HG02870 (cell line): ENCODE data around the gene CYBRD1.
A peak's percentile ranks its signal among the peaks of the same experiment; 100 is the strongest.

Experiments
- ATAC-seq: cut with Tn5 transposase; IDR thresholded peaks from one replicate; pipeline ENCODE4 v1.9.1; 2021; ENCODE audit warnings: mild to moderate bottlenecking, moderate library complexity; ENCODE audit not compliant: unreplicated experiment

The CYBRD1 gene

GRCh38 chr2:171550613-171551012 lies 28.3 kb downstream of the CYBRD1 start:
- ATAC-seq, result no peak

DNA sequence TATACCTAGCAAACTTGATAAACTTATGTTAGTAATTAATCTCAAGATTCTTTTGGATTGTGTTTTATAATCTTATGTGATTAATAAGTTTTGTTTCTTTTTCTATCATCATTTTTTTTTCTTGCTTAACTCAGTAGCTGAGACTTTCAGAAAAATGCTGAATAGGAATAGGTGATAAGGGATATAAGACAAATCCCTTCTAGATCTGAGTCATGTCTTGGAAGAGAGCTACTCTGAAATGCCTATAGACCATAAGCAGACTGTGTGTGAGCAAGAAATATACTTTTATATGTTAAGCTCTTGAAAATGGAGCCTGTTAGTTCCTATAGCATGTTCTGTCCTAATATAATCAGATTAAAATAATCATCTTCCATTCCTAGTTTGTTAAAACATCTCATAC lies 29.6 kb downstream of the CYBRD1 start:
- no peak for ATAC-seq

- ATAC-seq, result no peak
These were observed 31.0 kb downstream of the CYBRD1 start for GRCh38 chr2:171553236-171553635.

- ATAC-seq, result no peak
These were observed 31.6 kb downstream of the CYBRD1 start for GRCh38 chr2:171553858-171554257.

GRCh38 chr2:171554991-171555615 lies 32.8 kb downstream of the CYBRD1 start:
- no peak for ATAC-seq

GRCh38 chr2:171557363-171557762 lies 35.1 kb downstream of the CYBRD1 start:
- no peak for ATAC-seq

- no peak for ATAC-seq
These were observed 41.0 kb downstream of the CYBRD1 start for GRCh38 chr2:171563301-171563700.

DNA sequence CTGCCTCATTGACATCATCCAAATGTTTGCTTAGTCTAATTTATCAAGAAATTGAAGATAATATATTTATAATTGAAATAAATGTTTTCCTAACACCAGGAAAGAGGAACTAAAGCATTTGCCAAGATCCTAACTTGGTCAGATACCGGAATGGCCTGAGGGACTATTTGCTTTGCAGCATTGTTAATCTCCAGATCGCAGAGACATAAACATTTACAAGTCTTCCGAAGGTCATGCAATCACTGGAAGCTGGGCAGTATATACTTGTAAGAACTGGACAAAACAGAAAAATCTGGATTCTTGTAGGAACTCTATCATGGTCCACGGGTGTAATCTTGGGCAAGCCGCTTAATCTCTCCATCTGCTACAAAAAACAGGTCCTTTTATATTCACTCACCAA lies 42.2 kb downstream of the CYBRD1 start:
- ATAC-seq, result no peak

DNA sequence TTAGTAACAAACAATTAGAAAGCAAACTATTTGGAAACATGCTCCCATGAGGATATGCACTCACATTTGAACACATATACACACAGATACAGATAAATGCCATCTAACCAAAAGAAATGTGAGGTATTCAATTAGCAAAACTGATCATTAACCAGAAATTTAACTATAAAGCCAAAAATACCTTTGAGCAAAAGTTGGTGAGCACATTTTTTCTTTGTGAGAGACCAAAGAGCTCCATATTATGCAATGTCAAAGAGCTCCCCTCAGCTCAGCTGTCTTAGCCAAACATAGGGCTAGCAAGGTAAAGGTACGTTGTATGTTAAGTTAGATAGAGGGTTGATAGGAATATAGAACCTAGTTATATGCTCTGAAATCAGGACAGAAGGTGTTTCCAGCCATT lies 43.8 kb downstream of the CYBRD1 start:
- no peak for ATAC-seq

- no peak for ATAC-seq
These were observed 44.5 kb downstream of the CYBRD1 start for GRCh38 chr2:171566753-171567152.

DNA sequence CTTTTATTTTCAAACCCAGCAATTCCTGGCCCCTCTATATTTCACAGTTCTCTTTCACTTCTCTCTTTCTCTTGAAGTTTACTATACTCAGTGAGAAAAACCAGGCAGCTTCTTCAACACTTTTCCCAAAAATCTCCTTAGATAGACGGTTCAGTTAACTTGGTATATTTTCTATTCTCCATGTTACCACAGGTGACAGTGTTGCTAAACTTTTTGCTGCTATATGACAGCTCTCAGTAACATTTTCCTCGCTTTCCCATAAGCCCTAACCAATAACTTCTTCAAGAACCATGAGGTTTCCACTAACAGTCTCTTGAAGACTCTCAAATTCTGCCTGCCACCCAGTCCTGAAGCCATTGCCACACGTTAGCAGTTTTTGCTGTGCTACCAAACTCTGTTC lies 45.8 kb downstream of the CYBRD1 start:
- no peak for ATAC-seq

- no peak for ATAC-seq
These were observed 49.4 kb downstream of the CYBRD1 start for GRCh38 chr2:171571721-171572120.

GRCh38 chr2:171574149-171574795 lies 52.0 kb downstream of the CYBRD1 start:
- peak; percentile 85 for ATAC-seq

DNA sequence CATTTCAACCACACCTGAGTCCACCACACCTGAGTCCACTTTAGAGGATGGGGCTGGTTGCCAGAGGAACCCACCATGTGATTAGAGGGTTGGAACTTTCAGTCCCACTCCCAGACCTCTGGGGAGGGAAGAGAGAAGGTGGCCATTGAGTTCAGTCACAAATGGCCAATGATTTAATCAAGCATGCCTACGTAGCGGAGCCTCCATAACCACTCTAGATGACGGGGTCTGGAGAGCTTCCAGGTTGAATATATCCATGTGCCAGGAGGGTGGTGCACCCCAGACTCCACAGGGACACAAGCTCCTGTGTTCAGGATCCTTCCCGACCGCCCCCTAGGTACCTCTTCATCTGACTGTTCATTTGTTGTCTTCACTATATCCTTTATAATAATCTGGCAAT lies 53.3 kb downstream of the CYBRD1 start:
- ATAC-seq, result no peak

- no peak for ATAC-seq
These were observed 56.0 kb downstream of the CYBRD1 start for GRCh38 chr2:171578127-171578803.

GRCh38 chr2:171579481-171579880 lies 57.2 kb downstream of the CYBRD1 start:
- ATAC-seq, result no peak

DNA sequence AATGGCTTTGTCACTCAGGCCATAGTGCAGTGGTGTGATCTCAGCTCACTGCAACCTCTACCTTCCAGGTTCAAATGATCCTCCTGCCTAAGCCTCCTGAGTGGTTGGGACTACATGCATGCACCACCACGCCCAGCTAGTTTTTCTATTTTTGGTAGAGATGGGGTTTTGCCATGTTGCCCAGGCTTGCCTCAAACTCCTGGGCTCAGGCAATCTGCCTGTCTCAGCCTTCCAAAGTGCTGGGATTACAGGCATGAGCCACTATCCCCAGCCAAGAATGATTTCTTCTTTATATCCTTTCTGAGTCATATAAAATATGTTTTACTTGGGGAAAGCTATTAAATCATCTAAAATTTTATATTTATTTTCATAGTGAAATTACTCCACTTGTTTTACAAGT lies 61.3 kb downstream of the CYBRD1 start:
- no peak for ATAC-seq

GRCh38 chr2:171584001-171584400 lies 61.7 kb downstream of the CYBRD1 start:
- ATAC-seq, result no peak

- ATAC-seq, result no peak
These were observed 64.9 kb downstream of the CYBRD1 start for GRCh38 chr2:171587132-171587531.

DNA sequence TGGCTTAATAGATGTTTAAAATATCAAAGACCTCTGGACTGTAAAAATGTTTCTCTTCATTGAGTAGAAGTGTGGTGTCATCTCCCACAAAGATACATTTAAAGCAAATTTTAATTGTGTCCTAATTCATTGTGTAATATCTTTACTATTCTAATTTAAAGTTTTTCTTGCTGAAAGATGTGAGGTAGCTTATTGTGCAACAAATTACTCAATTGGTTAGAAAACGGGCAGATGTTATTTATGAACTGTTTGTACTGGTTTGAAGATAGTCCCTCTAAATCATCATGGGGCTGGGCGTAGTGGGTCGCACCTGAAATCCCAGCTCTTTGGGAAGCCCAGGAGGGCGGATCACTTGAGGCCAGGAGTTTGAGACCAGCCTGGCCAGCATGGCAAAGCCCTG lies 65.3 kb downstream of the CYBRD1 start:
- ATAC-seq, result no peak

- ATAC-seq, result no peak
These were observed 67.8 kb downstream of the CYBRD1 start for GRCh38 chr2:171590116-171590515.

DNA sequence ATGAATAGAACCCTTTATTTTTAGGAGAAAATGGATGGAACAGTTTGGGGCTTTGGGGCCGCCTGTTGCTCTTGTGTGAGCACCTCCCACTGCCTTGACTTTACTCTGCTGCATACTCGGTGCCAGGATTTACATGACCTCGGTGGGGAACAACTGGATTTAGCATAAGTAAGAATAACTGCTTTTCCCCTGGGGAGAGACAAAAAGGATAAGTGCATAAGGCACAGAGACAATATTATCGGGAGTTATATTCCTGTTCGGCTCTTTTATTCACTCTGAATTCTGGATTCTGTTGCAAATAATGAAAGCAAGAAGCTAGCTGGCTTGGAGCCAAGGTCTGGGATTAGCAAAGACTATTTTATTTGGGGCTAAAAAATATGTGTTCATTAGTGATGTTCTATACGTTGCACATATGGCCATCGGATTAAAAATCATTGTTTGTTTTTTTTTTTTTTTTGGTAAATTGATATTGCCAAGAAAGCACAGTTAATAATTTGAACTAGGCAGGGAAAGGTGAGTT lies 69.8 kb downstream of the CYBRD1 start:
- no peak for ATAC-seq
